ENCODE data around the gene STK31.
"Not testable (repeated sequence)": the region's sequence is repeated elsewhere in the genome, so short reads cannot be mapped to it uniquely, and the experiment has no call there.

STK31 gene

GRCh38 chr7:23804707-23805106 lies 94.7 kb downstream of the STK31 start:
- no peak for FAIRE-seq

- no peak for FAIRE-seq
These were observed 98.4 kb downstream of the STK31 start for GRCh38 chr7:23808421-23808820.

GRCh38 chr7:23810099-23810498 lies 100.1 kb downstream of the STK31 start:
- FAIRE-seq, result peak; percentile 30

GRCh38 chr7:23811540-23811939 lies 101.5 kb downstream of the STK31 start:
- no peak for FAIRE-seq

GRCh38 chr7:23828125-23828524 lies 118.1 kb downstream of the STK31 start:
- FAIRE-seq, result not testable (repeated sequence)

GRCh38 chr7:23832733-23833132 lies 122.7 kb downstream of the STK31 start:
- FAIRE-seq, result not testable (repeated sequence)

GRCh38 chr7:23833405-23833804 lies 123.4 kb downstream of the STK31 start:
- FAIRE-seq, result no peak

- not testable (repeated sequence) for FAIRE-seq
These were observed 134.8 kb downstream of the STK31 start for GRCh38 chr7:23844837-23845236.

GRCh38 chr7:23852135-23852534 lies 142.1 kb downstream of the STK31 start:
- FAIRE-seq, result no peak

- FAIRE-seq, result no peak
These were observed 143.0 kb downstream of the STK31 start for GRCh38 chr7:23852988-23853387.

- FAIRE-seq, result no peak
These were observed 153.3 kb downstream of the STK31 start for GRCh38 chr7:23863209-23863787.

- no peak for FAIRE-seq
These were observed 155.0 kb downstream of the STK31 start for GRCh38 chr7:23864973-23865372.

GRCh38 chr7:23873306-23873705 lies 163.3 kb downstream of the STK31 start:
- no peak for FAIRE-seq

- not testable (repeated sequence) for FAIRE-seq
These were observed 166.5 kb downstream of the STK31 start for GRCh38 chr7:23876526-23876925.

Measured in islet of Langerhans (tissue), 1 donor.